Measurements from ENCODE around the gene THAP5. TPM values are rescaled to one million over a fixed set of nuclear protein-coding genes. Genes with fewer than 3 reads are reported as not detected.

THAP5 gene
- 21.1 and 23.2 TPM in 2 replicates for total RNA-seq

- TF ChIP-seq, protein P1, sequence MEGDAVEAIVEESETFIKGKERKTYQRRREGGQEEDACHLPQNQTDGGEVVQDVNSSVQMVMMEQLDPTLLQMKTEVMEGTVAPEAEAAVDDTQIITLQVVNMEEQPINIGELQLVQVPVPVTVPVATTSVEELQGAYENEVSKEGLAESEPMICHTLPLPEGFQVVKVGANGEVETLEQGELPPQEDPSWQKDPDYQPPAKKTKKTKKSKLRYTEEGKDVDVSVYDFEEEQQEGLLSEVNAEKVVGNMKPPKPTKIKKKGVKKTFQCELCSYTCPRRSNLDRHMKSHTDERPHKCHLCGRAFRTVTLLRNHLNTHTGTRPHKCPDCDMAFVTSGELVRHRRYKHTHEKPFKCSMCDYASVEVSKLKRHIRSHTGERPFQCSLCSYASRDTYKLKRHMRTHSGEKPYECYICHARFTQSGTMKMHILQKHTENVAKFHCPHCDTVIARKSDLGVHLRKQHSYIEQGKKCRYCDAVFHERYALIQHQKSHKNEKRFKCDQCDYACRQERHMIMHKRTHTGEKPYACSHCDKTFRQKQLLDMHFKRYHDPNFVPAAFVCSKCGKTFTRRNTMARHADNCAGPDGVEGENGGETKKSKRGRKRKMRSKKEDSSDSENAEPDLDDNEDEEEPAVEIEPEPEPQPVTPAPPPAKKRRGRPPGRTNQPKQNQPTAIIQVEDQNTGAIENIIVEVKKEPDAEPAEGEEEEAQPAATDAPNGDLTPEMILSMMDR (IDR thresholded peaks at IDR 0.05; ENCODE audit: insufficient read depth, low read length, severe bottlenecking), result peak; percentile 5
- Histone ChIP-seq H3K36me3 (ENCODE audit: control insufficient read depth, insufficient read depth, low read length) (no peaks in the 10 kb centered on the region), H3K27me3 (ENCODE audit: control insufficient read depth, insufficient read depth, low read length) (no peaks in the 10 kb centered on the region), H3K4me3 (ENCODE audit: low read depth, low read length) (peak within 1 kb of the TSS; percentile 86)
- no peak for FAIRE-seq
- peak; percentile 99 for DNase-seq (ENCODE audit: low read depth)
Measured at GRCh38 chr7:108569381-108570145, at the start of gene THAP5, which contains the start of gene DNAJB9. TSS of gene THAP5 (minus strand) at chr7:108569706. CDS start at chr7:108569569, 137 bp downstream. TSS of gene DNAJB9 (plus strand) at chr7:108569874. CDS start at chr7:108571727, 1,853 bp downstream.

DNA sequence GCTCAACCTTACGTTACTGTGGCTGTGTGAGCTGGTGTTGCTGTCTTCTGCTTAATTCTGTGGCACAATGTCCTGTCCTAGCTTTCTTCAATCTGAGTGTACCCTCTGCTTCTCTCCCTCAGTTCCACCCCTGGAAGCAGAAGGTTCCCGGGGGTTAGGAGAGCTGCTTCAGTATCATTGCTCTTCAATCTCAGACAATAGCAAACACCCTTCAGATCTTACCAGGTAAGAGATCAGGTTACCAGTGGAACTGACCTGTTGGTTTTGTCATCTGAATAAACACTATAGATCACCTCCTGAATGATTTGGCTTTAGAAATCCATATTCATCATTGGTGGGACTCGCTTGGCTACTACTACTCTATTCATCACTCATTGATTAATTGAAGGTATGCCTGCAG is 48.5 kb upstream of the THAP5 start:
- TF ChIP-seq, protein P1 (IDR thresholded peaks at IDR 0.05; ENCODE audit: insufficient read depth, low read length, severe bottlenecking), result no peak
- FAIRE-seq (no peak), DNase-seq (ENCODE audit: low read depth) (peak; percentile 17)
- Histone ChIP-seq H3K27me3 (ENCODE audit: control insufficient read depth, insufficient read depth, low read length) (no peaks in the 10 kb centered on the region), H3K36me3 (ENCODE audit: control insufficient read depth, insufficient read depth, low read length) (no peaks in the 10 kb centered on the region), H3K4me3 (ENCODE audit: low read depth, low read length) (no peak overlapping the region)

GRCh38 chr7:108614896-108615295 is 45.4 kb upstream of the THAP5 start:
- Histone ChIP-seq H3K36me3 (ENCODE audit: control insufficient read depth, insufficient read depth, low read length) (no peaks in the 10 kb centered on the region), H3K27me3 (ENCODE audit: control insufficient read depth, insufficient read depth, low read length) (no peaks in the 10 kb centered on the region), H3K4me3 (ENCODE audit: low read depth, low read length) (no peak overlapping the region)
- FAIRE-seq (no peak), DNase-seq (ENCODE audit: low read depth) (no peak)
- TF ChIP-seq, protein P1 (IDR thresholded peaks at IDR 0.05; ENCODE audit: insufficient read depth, low read length, severe bottlenecking), result no peak

- no peaks in the 10 kb centered on the region for H3K36me3 ChIP-seq (ENCODE audit: control insufficient read depth, insufficient read depth, low read length)
- TF ChIP-seq, protein P1 (IDR thresholded peaks at IDR 0.05; ENCODE audit: insufficient read depth, low read length, severe bottlenecking), result no peak
- no peak for FAIRE-seq
- H3K27me3 ChIP-seq (ENCODE audit: control insufficient read depth, insufficient read depth, low read length), result no peaks in the 10 kb centered on the region
- no peak for DNase-seq (ENCODE audit: low read depth)
- H3K4me3 ChIP-seq (ENCODE audit: low read depth, low read length), result no peak overlapping the region
Measured at GRCh38 chr7:108613949-108614381, 44.5 kb upstream of the THAP5 start.

GRCh38 chr7:108613147-108613948 is 43.8 kb upstream of the THAP5 start:
- TF ChIP-seq, protein P1 (IDR thresholded peaks at IDR 0.05; ENCODE audit: insufficient read depth, low read length, severe bottlenecking), result peak; percentile 37
- Histone ChIP-seq H3K36me3 (ENCODE audit: control insufficient read depth, insufficient read depth, low read length) (no peaks in the 10 kb centered on the region), H3K4me3 (ENCODE audit: low read depth, low read length) (no peak overlapping the region), H3K27me3 (ENCODE audit: control insufficient read depth, insufficient read depth, low read length) (no peaks in the 10 kb centered on the region)
- FAIRE-seq (no peak), DNase-seq (ENCODE audit: low read depth) (peak; percentile 50)
